Prostate gland (tissue), 2 donors: ENCODE measurements around the gene SPRR5. TPM values are rescaled to one million over a fixed set of nuclear protein-coding genes. Genes with fewer than 3 reads are reported as not detected.

Experiments
- DNase-seq: peaks from one replicate; pipeline ENCODE4 v3.0.0-alpha.2; 2019; ENCODE audit warnings: low spot score
- H3K27ac ChIP-seq, 2 donors: fragments of 200-600 bp; sonication (generic); 2 replicates each; pipeline ENCODE4 v1.5.1; 2017 to 2019
- H3K27me3 ChIP-seq: fragments of 200-600 bp; sonication (generic); replicated peaks from 2 replicates; pipeline ENCODE4 v1.5.1; 2019; ENCODE audit not compliant: insufficient read depth
- H3K36me3 ChIP-seq, 2 donors: fragments of 200-600 bp; sonication (generic); 1 replicate in 1 of 2; 2 replicates in 1 of 2; pipeline versions ENCODE4 v1.5.1 to v1.8.1; 2017 to 2019
- H3K4me1 ChIP-seq: fragments of 200-600 bp; sonication (generic); replicated peaks from 2 replicates; pipeline ENCODE4 v1.5.1; 2019
- H3K4me3 ChIP-seq, 2 donors: fragments of 200-600 bp; sonication (generic); 2 replicates each; pipeline ENCODE4 v1.5.1; 2017 to 2019
- H3K9me3 ChIP-seq: fragments of 200-600 bp; sonication (generic); 2 replicates; pipeline ENCODE4 v1.5.1; 2017
- POLR2A ChIP-seq: fragments of 450-650 bp; IDR thresholded peaks from one replicate; pipeline ENCODE4 v1.6.1; 2016; ENCODE audit warnings: antibody characterized with exemption, mild to moderate bottlenecking
- POLR2AphosphoS5 ChIP-seq: sonication (generic); formaldehyde crosslinking; IDR thresholded peaks from one replicate; pipeline ENCODE4 v1.6.1; 2017; ENCODE audit warnings: antibody characterized with exemption
- WGBS: methylation state at CpG from one replicate; pipeline ENCODE4 v1.1.5; 2018; 5-methylcytosine and 5-hydroxymethylcytosine counted together
- intact Hi-C: fragments of 100-400 bp; cut with DNase I; formaldehyde crosslinking; loops from one replicate; pipeline ENCODE4 v1.14.2; 2022
- total RNA-seq, 2 donors: library from RNA; depleted of rRNA; stranded (reverse); fragments of >200 nt; gene quantifications; one replicate each; pipeline ENCODE4 v1.1.0, GENCODE V29; 2016
- TF ChIP-seq, protein P1 (sequence below), 4 experiments: fragments of 200-600 bp in 2 of 4; fragments of 450-650 bp in 2 of 4; sonication (generic) in 2 of 4; IDR thresholded peaks; 1 replicate in 3 of 4; 2 replicates in 1 of 4; pipeline ENCODE4 v1.5.1; 2016 to 2019; ENCODE audit warnings: antibody characterized with exemption in 4 of 4, mild to moderate bottlenecking in 2 of 4, moderate library complexity in 2 of 4

SPRR5 gene
- total RNA-seq, 2 donors from 2014 or later: not detected

- peaks cover 2% of the 10 kb centered on the region for H3K27me3 ChIP-seq
- no peaks in the 10 kb centered on the region for H3K4me1 ChIP-seq
- no peaks in the 10 kb centered on the region for H3K36me3 ChIP-seq
- no peak for TF ChIP-seq POLR2AphosphoS5
- TF ChIP-seq POLR2A: no peak
- TF ChIP-seq, protein P1, sequence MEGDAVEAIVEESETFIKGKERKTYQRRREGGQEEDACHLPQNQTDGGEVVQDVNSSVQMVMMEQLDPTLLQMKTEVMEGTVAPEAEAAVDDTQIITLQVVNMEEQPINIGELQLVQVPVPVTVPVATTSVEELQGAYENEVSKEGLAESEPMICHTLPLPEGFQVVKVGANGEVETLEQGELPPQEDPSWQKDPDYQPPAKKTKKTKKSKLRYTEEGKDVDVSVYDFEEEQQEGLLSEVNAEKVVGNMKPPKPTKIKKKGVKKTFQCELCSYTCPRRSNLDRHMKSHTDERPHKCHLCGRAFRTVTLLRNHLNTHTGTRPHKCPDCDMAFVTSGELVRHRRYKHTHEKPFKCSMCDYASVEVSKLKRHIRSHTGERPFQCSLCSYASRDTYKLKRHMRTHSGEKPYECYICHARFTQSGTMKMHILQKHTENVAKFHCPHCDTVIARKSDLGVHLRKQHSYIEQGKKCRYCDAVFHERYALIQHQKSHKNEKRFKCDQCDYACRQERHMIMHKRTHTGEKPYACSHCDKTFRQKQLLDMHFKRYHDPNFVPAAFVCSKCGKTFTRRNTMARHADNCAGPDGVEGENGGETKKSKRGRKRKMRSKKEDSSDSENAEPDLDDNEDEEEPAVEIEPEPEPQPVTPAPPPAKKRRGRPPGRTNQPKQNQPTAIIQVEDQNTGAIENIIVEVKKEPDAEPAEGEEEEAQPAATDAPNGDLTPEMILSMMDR (IDR thresholded peaks at IDR 0.05): no peak
- H3K4me3 ChIP-seq: no peak overlapping the region
- 82% methylated on average over 2 of the region's 2 CpGs for WGBS
- no peaks in the 10 kb centered on the region for H3K9me3 ChIP-seq
- no peak overlapping the region for H3K27ac ChIP-seq
- DNase-seq: no peak
- intact Hi-C loops: no loop called here
These were observed 21.2 kb downstream of the SPRR5 start for GRCh38 chr1:152968248-152968647.

DNA sequence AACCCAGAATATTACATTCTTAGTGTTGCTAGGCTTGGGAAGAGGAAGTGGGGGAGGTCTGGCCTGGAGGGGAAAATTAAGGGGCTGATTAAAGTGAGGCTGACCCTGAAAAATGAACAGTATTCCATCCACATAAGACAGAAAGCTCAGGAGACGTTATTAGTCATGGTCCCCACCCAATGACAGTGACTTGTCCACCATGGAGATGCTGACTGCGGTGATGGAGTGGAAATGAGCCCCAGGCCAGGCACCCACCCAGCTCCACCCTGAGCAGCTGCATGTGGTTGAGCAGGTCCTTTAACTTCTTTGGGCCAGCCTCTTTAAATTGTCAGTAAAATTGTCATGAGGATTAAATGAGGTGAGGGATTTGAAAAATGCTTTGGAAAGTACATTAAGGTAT is 22.0 kb downstream of the SPRR5 start:
- no peaks in the 10 kb centered on the region for H3K4me1 ChIP-seq
- no peak for DNase-seq
- TF ChIP-seq POLR2AphosphoS5 (no peak), POLR2A (no peak)
- TF ChIP-seq, protein P1 (IDR thresholded peaks at IDR 0.05): no peak
- H3K36me3 ChIP-seq: no peaks in the 10 kb centered on the region
- 78% methylated on average over 2 of the region's 2 CpGs for WGBS
- peaks cover 2% of the 10 kb centered on the region for H3K27me3 ChIP-seq
- intact Hi-C loops: no loop called here
- no peak overlapping the region for H3K4me3 ChIP-seq
- no peaks in the 10 kb centered on the region for H3K9me3 ChIP-seq
- no peak overlapping the region for H3K27ac ChIP-seq

GRCh38 chr1:152970495-152970894 is 23.5 kb downstream of the SPRR5 start, which contains the start of gene SPRR4:
Gene SPRR4 (plus strand): TSS chr1:152970648. CDS start chr1:152971891, 1,243 bp downstream.
- no peaks in the 10 kb centered on the region for H3K4me1 ChIP-seq
- no peaks in the 10 kb centered on the region for H3K9me3 ChIP-seq
- H3K36me3 ChIP-seq: no peaks in the 10 kb centered on the region
- no peak within 1 kb of the TSS for H3K4me3 ChIP-seq
- no peak within 1 kb of the TSS for H3K27ac ChIP-seq
- intact Hi-C loops: no loop called here
- H3K27me3 ChIP-seq: peaks cover 2% of the 10 kb centered on the region
- TF ChIP-seq, protein P1 (IDR thresholded peaks at IDR 0.05): no peak
- TF ChIP-seq POLR2A: no peak
- no peak for TF ChIP-seq POLR2AphosphoS5
- WGBS: 91% methylated on average over 6 of the region's 6 CpGs
- DNase-seq: no peak

DNA sequence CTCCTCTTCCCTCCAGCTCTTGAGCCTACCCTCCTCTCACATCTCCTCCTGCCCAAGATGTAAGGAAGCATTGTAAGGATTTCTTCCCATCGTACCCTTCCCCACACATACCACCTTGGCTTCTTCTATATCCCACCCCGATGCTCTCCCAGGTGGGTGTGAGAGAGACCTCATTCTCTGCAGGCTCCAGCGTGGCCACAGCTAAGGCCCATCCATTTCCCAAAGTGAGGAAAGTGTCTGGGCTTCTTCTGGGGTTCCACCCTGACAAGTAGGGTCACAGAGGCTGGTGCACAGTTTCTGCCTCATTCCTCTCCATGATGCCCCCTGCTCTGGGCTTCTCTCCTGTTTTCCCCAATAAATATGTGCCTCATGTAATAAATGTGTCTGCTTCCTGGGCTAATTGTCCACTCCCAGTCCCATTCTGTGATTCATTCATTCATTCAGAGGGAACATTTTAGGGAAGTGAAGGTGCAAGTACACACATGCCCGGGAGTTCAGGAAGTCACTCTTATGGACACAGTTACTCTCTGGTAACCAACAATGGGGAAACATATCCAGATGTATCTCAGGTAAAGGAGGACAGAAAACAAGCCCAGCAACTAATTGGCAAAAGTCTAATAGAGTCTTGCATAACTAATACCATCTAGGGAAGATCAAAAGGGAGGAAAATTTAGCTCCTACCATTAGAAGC is 25.3 kb downstream of the SPRR5 start:
- WGBS: 84% methylated on average over 4 of the region's 4 CpGs
- intact Hi-C loops: no loop called here
- peaks cover 2% of the 10 kb centered on the region for H3K27me3 ChIP-seq

More for the DNA sequence above, 25.3 kb downstream of the SPRR5 start:
- no peaks in the 10 kb centered on the region for H3K4me1 ChIP-seq
- H3K9me3 ChIP-seq: no peaks in the 10 kb centered on the region
- no peak overlapping the region for H3K4me3 ChIP-seq
- DNase-seq: no peak
- no peak for TF ChIP-seq POLR2A
- no peak for TF ChIP-seq POLR2AphosphoS5
- TF ChIP-seq, protein P1 (IDR thresholded peaks at IDR 0.05): no peak
- H3K27ac ChIP-seq: no peak overlapping the region
- no peaks in the 10 kb centered on the region for H3K36me3 ChIP-seq
